GM19239 (cell line): ENCODE results near the gene CFAP97.

ENCODE experiments used
- DNase-seq: peaks from one replicate; pipeline ENCODE4 v3.0.0; 2011; ENCODE audit warnings: low spot score; ENCODE audit not compliant: insufficient read length
- FAIRE-seq: peaks from 2 replicates; lab custom pipeline; 2011; peaks lifted over from hg19 to GRCh38; lab: Jason Lieb, UNC

Gene CFAP97

DNA sequence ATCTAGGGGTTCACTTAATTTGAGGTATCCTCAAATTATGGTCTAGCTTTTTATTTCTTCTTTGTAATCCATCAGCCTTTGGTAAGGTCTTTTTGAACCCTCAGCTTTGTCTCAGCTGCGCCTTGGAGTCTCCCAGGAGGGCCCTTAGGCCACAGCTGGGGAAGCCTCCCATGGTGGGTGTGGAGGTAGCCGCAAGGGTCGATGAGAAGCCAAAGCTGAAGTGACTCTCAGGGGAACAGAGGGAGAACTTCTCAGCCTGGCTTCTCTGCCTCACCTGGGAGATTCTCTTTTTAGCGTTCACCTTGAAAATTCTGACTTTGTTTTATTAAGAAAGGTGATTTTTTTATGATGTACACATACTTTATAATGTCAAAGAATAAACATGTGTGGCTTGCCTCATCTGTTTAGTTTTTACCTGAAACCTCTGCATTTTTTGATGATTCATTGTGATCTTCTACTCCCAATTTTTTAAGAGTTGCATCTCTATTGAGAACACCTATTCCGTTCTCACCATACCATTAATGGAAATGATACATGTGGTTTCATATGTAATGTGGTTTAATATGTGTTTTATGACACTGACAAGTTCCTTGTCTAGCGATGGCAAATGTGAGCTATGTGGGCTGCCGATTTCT lies 86.4 kb downstream of the CFAP97 start:
- FAIRE-seq (no peak), DNase-seq (no peak)

DNA sequence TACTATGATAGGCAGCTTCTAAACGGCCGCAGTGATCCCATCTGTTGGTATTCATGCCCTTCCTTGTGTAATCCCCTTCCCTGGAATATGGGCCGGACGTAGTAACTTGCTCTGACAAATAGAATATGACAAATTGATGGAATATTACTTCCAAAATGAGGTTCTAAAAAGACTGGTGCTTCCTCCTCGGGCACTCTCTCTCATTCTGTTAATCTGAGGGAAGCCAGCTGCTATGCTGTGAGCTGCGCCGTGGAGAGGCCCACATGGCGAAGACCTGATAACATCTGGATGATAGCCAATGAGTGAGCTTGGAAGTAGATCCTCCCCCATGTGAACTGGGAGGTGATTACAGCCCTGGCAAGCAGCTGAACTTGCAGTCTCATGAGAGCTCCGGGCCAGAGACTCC lies 88.0 kb downstream of the CFAP97 start:
- DNase-seq (no peak), FAIRE-seq (no peak)

DNA sequence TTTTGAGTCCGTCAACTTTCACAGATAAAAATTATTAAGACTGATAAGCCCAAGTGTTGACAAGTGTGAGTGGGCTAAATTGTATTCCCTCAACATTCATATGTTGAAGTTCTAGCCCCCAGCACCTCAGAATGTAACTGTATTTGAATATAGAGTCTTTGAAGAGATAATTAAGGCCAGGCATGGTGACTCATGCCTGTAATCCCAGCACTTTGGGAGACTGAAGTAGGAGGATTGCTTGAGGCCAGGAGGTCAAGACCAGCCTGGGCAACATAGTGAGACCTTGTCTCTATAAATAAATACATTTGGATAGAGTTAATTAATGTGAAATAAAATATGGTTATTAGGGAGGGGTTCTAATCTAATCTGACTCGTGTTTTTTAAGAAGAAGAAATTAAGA lies 90.5 kb downstream of the CFAP97 start:
- FAIRE-seq (no peak), DNase-seq (no peak)

DNA sequence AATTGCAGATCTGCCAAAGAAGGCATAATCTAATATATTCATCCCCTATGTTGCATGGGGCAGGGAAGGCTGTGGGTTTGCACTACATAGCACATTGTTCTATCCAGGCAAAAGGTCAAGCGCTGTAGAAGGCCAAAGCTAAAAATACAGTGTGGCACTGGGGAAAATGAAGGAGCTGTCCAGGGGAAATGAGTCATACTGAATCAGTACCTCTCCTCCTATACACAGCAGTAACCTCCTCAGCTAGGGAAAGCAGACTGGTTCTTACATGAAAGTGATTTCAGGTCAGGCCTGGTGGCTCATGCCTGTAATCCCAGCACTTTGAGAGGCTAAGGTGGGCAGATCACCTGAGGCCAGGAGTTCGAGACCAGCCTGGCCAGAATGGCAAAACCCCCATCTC lies 91.7 kb downstream of the CFAP97 start:
- DNase-seq: no peak
- FAIRE-seq: no peak

DNA sequence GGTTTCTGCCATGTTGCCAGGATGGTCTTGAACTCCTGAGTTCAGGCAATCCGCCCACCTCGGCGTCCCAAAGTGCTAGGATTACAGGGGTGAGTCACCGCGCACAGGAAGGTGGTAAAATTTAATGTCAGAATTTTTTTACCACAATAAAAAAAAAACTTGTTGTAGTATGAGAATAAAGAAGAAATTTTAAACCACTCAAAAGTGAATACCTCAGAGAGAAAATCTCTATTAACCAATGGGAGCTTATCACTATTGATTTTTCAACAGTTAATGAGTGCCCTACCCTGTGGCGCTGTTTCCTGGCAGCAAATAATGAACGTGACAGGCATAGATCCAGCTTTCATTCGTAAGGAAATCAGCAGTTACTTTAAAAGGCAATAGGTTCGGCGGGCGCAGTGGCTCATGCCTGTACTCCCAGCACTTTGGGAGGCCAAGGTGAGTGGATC lies 93.4 kb downstream of the CFAP97 start:
- no peak for DNase-seq
- no peak for FAIRE-seq

DNA sequence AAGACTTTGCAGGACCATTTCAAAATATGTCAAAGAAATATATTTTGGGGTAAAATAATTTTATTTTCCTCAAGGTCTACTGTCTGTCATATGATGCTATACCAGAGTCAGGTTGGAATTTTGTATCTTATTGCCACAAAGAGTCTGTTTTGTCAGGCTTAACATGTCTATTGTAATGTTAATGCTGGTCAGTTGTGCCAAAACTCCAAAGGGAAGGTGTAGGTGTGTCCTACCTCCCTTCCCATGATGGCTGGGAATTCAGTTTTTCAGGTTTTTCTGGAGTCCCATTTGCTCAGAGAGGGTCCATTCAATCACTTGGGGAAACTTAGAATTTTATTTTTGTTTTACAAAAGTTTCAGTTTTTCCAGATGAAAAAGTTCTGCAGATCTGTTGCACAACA lies 94.1 kb downstream of the CFAP97 start:
- FAIRE-seq (no peak), DNase-seq (no peak)
